Stimulated activated CD4-positive, alpha-beta T cell treated with anti-CD3 and anti-CD28 coated beads, Interleukin-12 subunit alpha, Interleukin-12 subunit beta, amount 100 ng/mL, for 24 hours (primary cell): Measurements from ENCODE around the gene KLHL9.

Experiments
- DNase-seq, 2 experiments: peaks; one replicate each; pipeline ENCODE4 v3.0.0-alpha.2; 2020; ENCODE audit warnings: low read depth in 2 of 2

KLHL9 gene

DNA sequence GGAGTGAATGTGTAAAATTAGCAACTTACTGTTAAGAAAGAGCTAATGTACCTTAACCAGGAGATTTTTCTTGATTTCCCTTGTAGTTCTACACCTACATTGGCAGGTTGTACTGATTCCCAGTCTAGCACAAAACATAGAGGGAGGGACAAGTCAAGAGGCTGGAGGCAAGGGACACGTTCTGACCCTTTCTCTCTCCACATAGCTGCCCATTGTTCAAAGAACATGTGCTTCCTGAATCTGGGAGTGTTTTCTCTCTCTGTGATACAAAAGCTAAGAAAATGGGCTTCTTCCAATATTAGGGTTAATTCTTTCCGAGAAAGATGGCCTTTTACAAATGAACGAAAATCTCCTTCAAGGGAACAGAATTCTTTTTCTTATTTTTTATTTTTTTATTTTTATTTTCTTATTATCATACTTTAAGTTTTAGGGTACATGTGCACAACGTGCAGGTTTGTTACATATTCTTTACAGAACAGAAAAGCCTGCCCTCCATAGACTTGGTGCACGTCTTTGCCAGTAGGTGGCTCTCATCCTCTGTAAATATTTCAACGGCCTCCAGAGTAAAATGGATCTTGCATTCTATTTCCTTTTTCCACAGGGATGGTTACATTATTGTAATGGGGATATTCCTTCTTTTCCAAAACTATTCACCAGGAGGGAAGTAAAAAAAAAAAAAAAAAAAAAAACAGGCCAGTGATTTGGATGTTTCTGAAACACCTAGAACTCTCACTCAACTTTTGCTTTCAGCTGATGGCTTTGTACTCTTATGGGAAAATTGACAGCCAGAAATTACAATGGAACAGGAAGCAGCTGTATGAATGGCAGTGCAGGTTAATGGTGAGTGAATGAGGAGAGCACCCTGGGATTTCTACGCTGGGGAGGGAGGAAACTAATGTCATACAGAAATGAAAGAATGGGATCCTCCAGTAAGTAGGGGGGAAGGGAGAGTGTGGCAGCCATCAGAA lies 17.0 kb downstream of the KLHL9 start:
- peak in 1 of 2 experiments; percentile 11 for DNase-seq

DNA sequence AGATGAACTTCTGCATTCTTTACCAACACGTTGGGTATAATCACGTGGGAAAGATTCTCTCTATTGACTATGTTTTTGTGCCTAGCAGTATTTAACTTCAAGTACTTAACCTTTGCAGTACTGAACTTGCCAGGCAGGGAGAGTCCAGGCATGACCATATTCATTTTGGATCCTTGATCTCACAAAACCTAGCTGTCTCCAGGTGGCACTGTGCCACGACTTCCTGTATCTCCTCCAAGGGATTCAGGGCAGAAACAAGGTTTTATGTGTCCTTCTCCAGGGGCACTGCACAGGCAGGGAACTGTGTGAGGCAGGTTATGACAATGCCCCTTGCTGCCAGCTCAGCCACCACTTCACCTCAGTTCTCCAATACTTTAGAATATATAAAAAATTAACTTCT lies 18.3 kb downstream of the KLHL9 start:
- no peak for DNase-seq

DNA sequence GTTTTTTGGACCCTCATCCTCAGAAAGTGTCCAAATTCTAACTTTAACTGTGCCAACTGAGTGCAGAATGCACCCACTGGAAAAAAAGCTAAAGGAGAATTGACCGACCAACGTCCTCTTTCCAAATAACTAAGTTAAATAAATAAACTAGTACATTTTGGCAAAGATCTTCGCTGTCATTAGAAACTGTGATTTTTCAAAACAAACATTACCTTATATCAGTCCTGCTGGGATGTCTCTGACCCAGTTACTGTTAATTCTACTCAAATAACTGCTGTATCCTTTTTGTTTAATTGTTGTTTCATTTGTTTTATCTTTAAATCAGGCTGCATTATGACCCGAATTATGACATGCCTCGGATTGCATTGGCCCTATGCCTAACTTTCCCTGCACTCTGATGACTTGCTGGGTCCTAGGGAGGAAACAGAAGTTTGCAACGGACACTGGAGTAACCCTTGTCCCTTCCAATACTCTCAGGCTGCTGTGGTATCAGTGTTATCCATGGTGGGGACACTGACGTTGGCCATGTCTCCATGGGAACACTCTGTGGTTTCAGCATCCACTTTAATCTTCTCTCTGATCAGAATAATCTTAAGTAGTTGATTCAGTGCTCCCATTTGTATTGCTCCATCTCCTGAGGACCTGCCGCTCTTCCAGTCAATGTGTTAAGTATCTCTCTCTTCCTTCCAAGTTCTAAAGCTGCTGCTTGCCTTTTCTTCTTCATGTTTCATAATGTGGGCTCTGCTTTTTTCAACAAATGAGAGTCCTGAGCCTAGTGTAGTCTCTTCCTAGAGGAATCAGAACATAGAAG lies 19.0 kb downstream of the KLHL9 start:
- no peak for DNase-seq

DNA sequence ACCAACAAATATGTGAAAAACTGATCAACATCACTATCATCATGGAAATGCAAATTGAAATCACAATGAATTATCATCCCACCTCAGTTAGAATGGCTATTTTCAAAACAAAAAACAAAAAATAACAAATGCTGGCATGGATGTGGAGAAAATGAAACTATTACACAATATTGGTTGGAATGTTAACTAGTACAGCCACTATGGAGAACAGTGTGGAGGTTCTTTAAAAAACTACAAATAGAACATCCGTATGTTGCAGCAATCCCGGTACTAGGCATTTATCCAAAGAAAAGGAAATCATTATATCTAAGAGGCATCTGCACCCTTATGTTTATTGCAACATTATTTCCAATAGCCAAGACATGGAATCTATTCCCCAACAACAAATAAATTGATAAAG lies 21.1 kb downstream of the KLHL9 start:
- DNase-seq, result no peak

DNA sequence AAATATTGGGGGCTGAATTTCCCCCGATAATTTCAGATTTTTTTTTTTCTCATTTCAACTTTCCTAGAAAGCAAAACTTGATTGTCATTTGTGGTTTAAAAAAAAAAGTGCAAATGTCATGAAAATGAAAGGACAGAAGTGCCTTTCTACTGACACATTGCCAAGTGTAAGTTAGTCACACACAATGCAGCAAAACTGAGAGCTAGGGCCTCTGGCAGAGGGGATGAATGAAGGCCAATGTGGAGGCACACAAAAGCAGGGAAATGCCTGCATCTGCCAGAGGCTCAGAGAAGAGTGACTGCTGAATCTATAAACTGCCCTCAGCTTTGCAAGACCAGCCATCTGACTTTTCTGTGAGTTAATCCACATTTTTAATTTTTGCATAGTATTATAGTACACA lies 23.3 kb downstream of the KLHL9 start:
- DNase-seq, result no peak

DNA sequence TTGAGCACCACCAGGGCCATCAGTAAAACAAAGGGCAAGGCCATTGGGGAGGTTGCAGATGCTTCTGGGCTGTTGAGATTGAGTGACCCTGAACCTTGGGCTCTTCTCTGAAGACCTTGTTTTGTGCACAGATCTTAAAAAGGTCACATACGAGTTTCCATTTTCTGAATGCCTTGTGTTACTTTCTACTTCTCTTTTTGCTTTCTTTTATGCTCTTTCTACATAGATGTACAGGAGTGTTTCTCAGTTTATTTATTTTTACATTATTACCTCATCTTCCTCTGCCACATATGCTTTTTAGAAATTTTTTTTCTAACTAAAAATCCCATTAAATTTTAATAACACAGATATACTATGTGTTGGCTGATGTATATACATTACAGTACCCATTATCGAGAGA lies 30.0 kb downstream of the KLHL9 start, which contains the start of gene IFNA5:
TSS of gene IFNA5 (minus strand) at position 101 of the 400 bp plus-strand sequence. CDS start at position 44, 57 bp downstream.
- DNase-seq, result no peak

DNA sequence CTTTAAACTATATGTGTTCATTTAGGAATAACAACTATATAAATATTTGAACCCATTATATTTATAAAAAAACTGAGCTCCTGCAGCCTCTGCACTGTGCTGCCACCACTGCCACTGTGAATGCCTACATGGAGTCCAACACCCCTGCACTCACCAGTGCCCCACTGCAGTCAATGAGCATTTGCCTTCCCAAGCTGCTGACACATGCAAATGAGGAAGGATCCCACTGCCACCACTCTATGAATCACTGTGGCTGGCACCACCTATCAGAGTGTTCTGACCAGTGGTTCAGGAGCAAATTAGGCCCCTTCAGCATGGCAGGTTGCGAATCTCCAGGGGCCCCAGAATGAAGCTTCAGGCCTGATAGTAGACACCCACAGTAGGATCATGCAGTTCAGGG lies 39.2 kb downstream of the KLHL9 start:
- DNase-seq, result no peak

DNA sequence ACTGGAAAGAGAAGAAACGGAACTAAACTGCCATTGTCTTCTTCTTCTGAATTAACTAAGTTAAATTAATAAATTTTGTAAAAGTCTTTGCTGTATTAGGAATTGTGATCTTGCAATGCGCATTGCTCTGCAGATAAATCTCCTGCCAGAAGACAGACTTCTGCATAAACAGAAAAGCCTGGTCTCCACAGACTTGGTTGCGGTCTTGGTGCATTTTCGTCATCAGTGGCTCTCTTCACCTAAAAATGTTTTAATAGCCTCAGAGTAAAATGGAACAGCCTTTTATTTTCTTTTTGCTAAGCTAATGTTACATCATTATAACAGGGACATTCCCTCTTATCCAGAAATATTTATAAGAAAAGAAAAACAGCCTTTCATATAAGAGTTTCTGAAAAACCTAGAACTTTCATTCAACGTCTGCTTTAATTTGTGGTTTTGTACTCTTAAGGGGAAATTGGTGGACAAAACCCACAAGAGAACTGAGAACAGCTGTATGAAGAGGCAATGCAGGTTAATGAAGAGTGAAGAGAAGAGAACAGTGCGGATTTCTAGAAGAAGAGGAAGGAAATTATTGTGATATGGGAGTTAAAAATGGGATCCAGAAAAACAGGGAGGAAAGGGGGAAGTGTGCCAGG lies 40.2 kb downstream of the KLHL9 start:
- DNase-seq, result no peak

DNA sequence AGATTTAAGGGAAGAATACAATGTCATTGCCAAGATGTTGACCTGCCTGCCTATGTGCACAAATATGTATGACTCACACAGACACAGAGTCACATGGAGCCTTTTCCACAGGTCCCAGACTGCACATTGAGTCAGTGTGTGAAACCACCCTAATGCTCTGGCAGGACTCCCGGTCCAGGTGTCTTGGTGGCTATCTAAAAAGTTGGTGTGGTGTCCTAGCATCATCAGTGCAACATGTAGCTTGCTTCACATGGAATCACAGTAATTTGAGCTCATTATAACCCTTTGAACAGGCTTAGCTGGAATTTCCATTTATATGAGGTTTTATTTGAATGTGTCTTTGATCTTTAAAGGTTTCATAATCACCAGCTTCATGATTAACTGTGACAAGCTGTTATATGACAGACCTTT lies 40.8 kb downstream of the KLHL9 start:
- no peak for DNase-seq

DNA sequence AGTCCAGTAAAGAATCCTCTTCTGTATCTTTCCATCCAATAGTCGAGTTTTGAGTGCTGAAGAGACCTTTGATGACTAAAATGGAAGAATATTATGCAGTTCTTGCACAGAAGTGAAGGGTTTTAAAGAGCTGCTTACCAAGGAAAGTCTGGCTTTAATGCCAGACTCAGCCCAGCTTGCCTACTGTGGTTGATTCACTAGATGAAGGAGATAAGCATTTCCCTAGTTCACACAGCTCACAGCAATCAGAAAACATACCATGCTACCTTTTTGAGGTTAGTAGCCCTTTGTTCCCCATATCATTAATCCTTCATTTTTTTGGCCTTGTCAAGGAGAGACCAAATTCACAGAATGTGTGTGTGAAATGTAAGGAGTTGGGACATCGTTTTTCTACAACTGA lies 45.4 kb downstream of the KLHL9 start:
- DNase-seq, result no peak

DNA sequence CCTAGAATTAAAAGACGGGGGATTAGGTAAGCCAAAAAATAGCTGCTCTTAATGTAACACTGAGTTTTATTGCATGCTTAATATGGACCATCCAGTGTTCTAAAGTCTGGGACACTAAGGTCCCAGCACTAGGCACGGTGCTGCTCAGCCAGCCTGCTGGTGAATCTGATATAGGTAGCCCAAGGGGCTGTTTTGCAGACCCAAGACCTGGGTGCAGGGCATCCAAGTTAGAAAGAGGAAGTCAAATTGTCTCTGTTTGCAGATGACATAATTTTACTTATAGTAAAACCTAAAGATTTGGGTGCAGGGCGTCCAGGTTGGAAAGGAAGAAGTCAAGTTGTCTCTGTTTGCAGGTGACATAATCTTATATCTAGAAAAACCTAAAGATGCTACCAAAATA lies 47.9 kb downstream of the KLHL9 start:
- no peak for DNase-seq

DNA sequence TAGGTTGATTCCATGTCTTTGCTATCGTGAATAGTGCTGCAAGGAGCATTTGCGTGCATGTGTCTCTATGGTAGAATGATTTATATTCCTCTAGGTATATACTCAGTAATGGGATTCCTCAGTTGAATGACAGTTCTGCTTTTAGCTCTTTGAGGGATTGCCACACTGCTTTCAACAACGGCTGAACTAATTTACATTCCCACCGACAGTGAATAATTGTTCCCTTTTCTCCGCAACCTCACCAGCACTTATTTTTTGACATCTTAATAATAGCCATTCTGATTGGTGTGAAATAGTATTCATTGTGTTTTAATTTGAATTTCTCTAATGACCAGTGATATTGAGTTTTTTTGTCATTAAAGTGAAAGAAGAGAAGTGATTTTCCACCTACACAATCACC lies 48.5 kb downstream of the KLHL9 start:
- DNase-seq, result no peak

DNA sequence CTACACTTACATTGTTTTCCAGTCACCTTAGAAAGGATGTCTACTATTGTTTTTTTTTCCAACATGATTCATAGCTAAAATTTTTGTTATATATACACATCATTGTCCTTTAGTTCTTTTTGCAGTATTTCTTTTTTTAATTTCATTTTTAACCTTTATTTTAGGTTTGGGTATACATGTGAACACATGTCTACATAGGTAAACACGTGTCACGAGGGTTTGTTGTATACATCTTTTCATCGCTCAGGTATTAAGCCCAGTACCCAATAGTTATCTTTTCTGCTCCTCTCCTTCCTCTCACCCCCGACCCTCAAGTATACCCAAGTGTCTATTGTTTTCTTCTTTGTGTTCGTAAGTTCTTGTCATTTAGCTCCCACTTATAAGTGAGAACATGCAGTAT lies 49.1 kb downstream of the KLHL9 start:
- DNase-seq, result no peak

DNA sequence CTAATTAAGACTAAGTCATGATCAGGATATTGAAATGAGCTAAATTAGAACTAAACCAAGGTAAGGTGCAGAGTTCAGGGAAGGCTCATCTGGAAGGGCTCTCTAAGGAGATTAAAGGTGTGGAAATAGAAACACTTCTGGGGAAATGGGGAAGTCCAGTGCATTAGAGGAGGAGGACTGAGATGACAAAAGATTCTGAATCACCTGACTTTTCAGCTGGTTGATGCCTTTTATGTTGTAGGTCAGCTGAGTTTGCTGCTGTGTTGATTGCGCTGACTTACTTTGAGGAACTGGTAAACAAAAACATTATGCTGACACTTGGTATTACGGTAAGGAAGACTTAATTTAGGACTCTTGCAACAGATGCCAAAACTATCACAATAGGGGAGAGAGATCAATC lies 53.9 kb downstream of the KLHL9 start:
- no peak for DNase-seq
